Esophagus squamous epithelium (tissue), 4 donors: ENCODE results near the gene SLC24A3.

Experiments used
- CTCF ChIP-seq, 6 experiments: fragments of 450-650 bp in 4 of 6; fragments of 200-600 bp in 2 of 6; sonication (generic) in 2 of 6; IDR thresholded peaks; one replicate each; pipeline ENCODE4 v1.5.1; 2016 to 2019; ENCODE audit warnings: antibody characterized with exemption in 6 of 6, mild to moderate bottlenecking in 4 of 6, moderate library complexity in 4 of 6
- POLR2A ChIP-seq, 4 donors: fragments of 450-650 bp; IDR thresholded peaks; one replicate each; pipeline ENCODE4 v1.6.1; 2017; ENCODE audit warnings: antibody characterized with exemption in 4 of 4, mild to moderate bottlenecking in 4 of 4, moderate library complexity in 3 of 4

GRCh38 chr20:19658137-19658536 lies 445.7 kb downstream of the SLC24A3 start:
- no peak for TF ChIP-seq CTCF (IDR thresholded peaks at IDR 0.05)
- no peak for TF ChIP-seq POLR2A (IDR thresholded peaks at IDR 0.05)
